22Rv1 (cell line): ENCODE data around the gene CCDC7.

Experiments used
- ZFX ChIP-seq: fragments of 450-650 bp; IDR thresholded peaks from 2 replicates; pipeline ENCODE4 v1.6.1; 2017; ENCODE audit warnings: antibody characterized with exemption, borderline replicate concordance
- TF ChIP-seq, protein P1 (sequence below): fragments of 450-650 bp; IDR thresholded peaks from 2 replicates; pipeline ENCODE4 v1.5.1; 2017; ENCODE audit warnings: mild to moderate bottlenecking

DNA sequence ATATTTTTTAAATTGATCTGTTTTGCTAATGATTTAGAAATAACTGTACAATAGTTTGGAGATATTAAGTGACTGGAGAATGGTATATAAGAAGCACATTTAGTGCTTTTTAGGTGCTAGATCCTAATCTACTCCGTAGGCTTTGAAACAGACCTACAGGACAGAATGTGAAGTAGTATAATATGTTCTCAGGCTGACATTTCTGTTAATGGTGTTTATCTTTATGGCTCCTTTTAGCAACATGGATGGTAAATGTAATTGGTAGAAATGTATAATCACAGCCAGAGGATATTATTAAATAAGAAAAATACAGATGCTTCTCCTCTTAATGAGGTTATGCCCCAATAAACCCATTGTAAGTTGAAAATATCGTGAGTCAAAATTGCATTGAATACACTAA lies 30.6 kb upstream of the CCDC7 start:
- TF ChIP-seq, protein P1, sequence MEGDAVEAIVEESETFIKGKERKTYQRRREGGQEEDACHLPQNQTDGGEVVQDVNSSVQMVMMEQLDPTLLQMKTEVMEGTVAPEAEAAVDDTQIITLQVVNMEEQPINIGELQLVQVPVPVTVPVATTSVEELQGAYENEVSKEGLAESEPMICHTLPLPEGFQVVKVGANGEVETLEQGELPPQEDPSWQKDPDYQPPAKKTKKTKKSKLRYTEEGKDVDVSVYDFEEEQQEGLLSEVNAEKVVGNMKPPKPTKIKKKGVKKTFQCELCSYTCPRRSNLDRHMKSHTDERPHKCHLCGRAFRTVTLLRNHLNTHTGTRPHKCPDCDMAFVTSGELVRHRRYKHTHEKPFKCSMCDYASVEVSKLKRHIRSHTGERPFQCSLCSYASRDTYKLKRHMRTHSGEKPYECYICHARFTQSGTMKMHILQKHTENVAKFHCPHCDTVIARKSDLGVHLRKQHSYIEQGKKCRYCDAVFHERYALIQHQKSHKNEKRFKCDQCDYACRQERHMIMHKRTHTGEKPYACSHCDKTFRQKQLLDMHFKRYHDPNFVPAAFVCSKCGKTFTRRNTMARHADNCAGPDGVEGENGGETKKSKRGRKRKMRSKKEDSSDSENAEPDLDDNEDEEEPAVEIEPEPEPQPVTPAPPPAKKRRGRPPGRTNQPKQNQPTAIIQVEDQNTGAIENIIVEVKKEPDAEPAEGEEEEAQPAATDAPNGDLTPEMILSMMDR: no peak
- TF ChIP-seq ZFX: no peak
